Colonic mucosa (tissue), 4 donors: Measurements from ENCODE around the gene CLDN19. TPM values are rescaled to one million over a fixed set of nuclear protein-coding genes. Genes with fewer than 3 reads are reported as not detected.
A peak's percentile ranks its signal among the peaks of the same experiment; 100 is the strongest.

ENCODE experiments used
- DNase-seq: peaks from one replicate; pipeline ENCODE4 v3.0.0-alpha.2; 2020
- H3K27ac ChIP-seq: fragments of 200-600 bp; one replicate; pipeline ENCODE4 v1.8.0; 2021
- H3K27me3 ChIP-seq: fragments of 200-600 bp; one replicate; pipeline ENCODE4 v1.8.0; 2021
- H3K36me3 ChIP-seq: fragments of 200-600 bp; one replicate; pipeline ENCODE4 v1.8.0; 2021
- H3K4me1 ChIP-seq: fragments of 200-600 bp; one replicate; pipeline ENCODE4 v1.8.0; 2021; ENCODE audit warnings: mild to moderate bottlenecking
- H3K4me3 ChIP-seq: fragments of 200-600 bp; one replicate; pipeline ENCODE4 v1.8.0; 2021
- H3K9ac ChIP-seq, 2 donors: one replicate each; pipeline ENCODE4 v1.7.0; 2013; ENCODE audit warnings: control low read depth in 2 of 2, low read depth in 2 of 2, low read length in 2 of 2
- H3K9me3 ChIP-seq: fragments of 200-600 bp; one replicate; pipeline ENCODE4 v1.8.0; 2021
- CTCF ChIP-seq: fragments of 200-600 bp; IDR thresholded peaks from one replicate; pipeline ENCODE4 v1.8.0; 2022; ENCODE audit warnings: antibody characterized with exemption, mild to moderate bottlenecking
- intact Hi-C: fragments of 100-400 bp; cut with DNase I; formaldehyde crosslinking; loops from one replicate; pipeline ENCODE4 v1.14.1; 2022
- total RNA-seq, 2 donors: library from RNA; stranded (reverse); fragmentation: NEBNext Ultra II Directional in 1 of 2; extraction: Animal tissue kit (Norgen Biotek cat#: 25700) in 1 of 2; gene quantifications; one replicate each; pipeline ENCODE4 v1.2.1, GENCODE V29; 2021
- donor health status: healthy.
- donor health status: DM: no; HTN: no; CAD: no.
- donor health status: DM: no; HTN: no; CAD: no.

The CLDN19 gene
- total RNA-seq, 2 donors from 2014 or later = not detected

DNA sequence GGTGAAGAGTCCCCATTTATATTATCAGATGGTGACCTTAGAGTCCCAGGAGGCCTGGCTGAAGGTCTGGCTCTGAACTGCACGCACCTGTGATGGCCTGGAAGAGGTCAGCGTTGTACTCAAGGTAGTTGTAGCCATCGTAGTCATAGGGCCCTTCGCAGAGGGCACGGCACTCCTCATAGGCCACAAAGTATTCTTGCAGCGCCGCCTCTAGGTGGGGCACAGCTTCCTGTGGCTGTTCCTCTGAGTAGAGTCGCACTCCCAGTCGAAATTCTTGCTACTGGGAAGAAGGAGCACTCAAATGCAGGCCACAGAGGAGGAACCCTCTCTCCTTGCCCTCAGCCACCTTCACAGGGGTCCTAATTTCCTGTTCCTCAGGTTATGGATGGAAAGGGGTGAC is 19.1 kb upstream of the CLDN19 start:
- Histone ChIP-seq H3K9ac (no peak overlapping the region), H3K4me3 (no peak overlapping the region), H3K4me1 (no peaks in the 10 kb centered on the region), H3K9me3 (no peaks in the 10 kb centered on the region), H3K27me3 (no peaks in the 10 kb centered on the region), H3K27ac (no peak overlapping the region), H3K36me3 (no peaks in the 10 kb centered on the region)
- no peak for DNase-seq
- TF ChIP-seq CTCF = no peak
- intact Hi-C loops = no loop called here

DNA sequence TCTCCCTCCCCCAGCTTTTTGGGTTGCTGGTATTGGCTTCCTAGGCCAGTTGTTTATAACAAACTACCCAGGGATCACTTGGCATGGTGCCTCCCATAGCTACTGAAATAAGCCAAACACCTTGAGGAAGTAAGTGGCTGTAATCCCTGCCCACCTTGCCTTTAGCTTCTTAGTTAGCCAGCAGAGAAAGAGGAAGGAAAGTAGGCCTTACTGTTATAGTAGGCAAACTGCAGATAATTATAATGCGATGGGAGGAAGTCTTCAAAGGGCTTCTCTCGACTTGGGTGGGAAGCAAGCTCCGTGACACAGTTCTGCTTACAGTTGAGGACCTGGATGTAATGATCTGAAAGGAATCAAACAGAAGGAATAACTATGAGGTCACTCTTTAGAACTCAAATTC is 18.6 kb upstream of the CLDN19 start:
- Histone ChIP-seq H3K4me3 (no peak overlapping the region), H3K27me3 (no peaks in the 10 kb centered on the region), H3K9me3 (no peaks in the 10 kb centered on the region), H3K9ac (no peak overlapping the region), H3K36me3 (no peaks in the 10 kb centered on the region), H3K4me1 (no peaks in the 10 kb centered on the region), H3K27ac (no peak overlapping the region)
- no peak for DNase-seq
- no peak for TF ChIP-seq CTCF
- intact Hi-C loops = no loop called here

- intact Hi-C loops = no loop called here
- no peaks in the 10 kb centered on the region for H3K36me3 ChIP-seq
Observed at GRCh38 chr1:42757892-42758275, 17.8 kb upstream of the CLDN19 start.

GRCh38 chr1:42756956-42757891 is 17.2 kb upstream of the CLDN19 start:
- Histone ChIP-seq H3K36me3 (no peaks in the 10 kb centered on the region), H3K4me3 (no peak overlapping the region), H3K9me3 (no peaks in the 10 kb centered on the region), H3K9ac (no peak overlapping the region), H3K4me1 (no peaks in the 10 kb centered on the region), H3K27me3 (no peaks in the 10 kb centered on the region), H3K27ac (no peak overlapping the region)
- intact Hi-C loops = no loop called here
- TF ChIP-seq CTCF = peak; percentile 51
- no peak for DNase-seq

More at GRCh38 chr1:42757892-42758275, 17.8 kb upstream of the CLDN19 start:
- no peak for DNase-seq
- no peak overlapping the region for H3K9ac ChIP-seq
- no peaks in the 10 kb centered on the region for H3K4me1 ChIP-seq
- no peak for TF ChIP-seq CTCF
- no peak overlapping the region for H3K27ac ChIP-seq
- H3K27me3 ChIP-seq = no peaks in the 10 kb centered on the region
- H3K4me3 ChIP-seq = no peak overlapping the region
- no peaks in the 10 kb centered on the region for H3K9me3 ChIP-seq

DNA sequence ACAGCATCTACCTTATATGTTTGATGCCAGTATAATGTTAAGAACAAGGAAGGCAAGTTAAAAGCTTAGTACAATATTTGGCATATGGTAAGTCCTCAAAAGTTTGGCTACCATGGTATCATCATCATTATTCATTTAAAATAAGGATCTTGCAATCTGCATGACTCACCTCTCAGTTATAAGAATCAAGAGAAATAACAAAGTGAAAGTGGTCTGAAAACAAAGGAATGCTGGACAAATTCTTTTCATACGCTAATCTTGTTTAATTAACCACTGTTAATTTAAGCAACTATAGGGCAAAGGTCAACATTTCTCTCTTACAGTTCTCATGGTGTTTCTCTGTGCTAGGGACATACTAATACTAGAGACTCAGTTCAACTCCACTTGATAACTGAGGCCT is 13.0 kb upstream of the CLDN19 start:
- H3K9ac ChIP-seq = no peak overlapping the region
- H3K9me3 ChIP-seq = no peaks in the 10 kb centered on the region
- intact Hi-C loops = no loop called here
- H3K36me3 ChIP-seq = no peaks in the 10 kb centered on the region
- no peaks in the 10 kb centered on the region for H3K4me1 ChIP-seq
- H3K27me3 ChIP-seq = no peaks in the 10 kb centered on the region
- no peak for DNase-seq
- H3K27ac ChIP-seq = no peak overlapping the region
- H3K4me3 ChIP-seq = no peak overlapping the region
- no peak for TF ChIP-seq CTCF
